SK-N-SH treated with all-trans-retinoic acid at 6 μM for 48 hours (cell line): Measurements from ENCODE around the gene TBC1D7.

Experiments
- ATAC-seq: fragments of 200-7000 bp; cut with Tn5 transposase; 3 replicates; pipeline ENCODE4 v1.9.1; 2020; ENCODE audit warnings: mild to moderate bottlenecking, moderate library complexity
- ARNTL ChIP-seq: fragments of 450-650 bp; formaldehyde crosslinking; IDR thresholded peaks from 2 replicates; pipeline ENCODE4 v1.5.0; 2020; ENCODE audit warnings: low read depth, mild to moderate bottlenecking, moderate library complexity, borderline replicate concordance
- BACH2 ChIP-seq: fragments of 250-450 bp; sonication (Bioruptor Pico); IDR thresholded peaks from 2 replicates; pipeline ENCODE4 v1.9.0; 2021; ENCODE audit warnings: mild to moderate bottlenecking, borderline replicate concordance
- CREB5 ChIP-seq: fragments of 250-450 bp; sonication (Bioruptor Pico); IDR thresholded peaks from 2 replicates; pipeline ENCODE4 v1.5.1; 2020; ENCODE audit warnings: low read depth, mild to moderate bottlenecking, moderate library complexity
- CSDC2 ChIP-seq: fragments of 250-450 bp; sonication (Bioruptor Pico); IDR thresholded peaks from 2 replicates; pipeline ENCODE4 v1.5.0; 2020; ENCODE audit warnings: mild to moderate bottlenecking, moderate library complexity
- CSRNP3 ChIP-seq: fragments of 250-450 bp; sonication (Bioruptor Pico); IDR thresholded peaks from 2 replicates; pipeline ENCODE4 v1.5.1; 2021; ENCODE audit warnings: mild to moderate bottlenecking, moderate library complexity
- ESRRG ChIP-seq: fragments of 250-450 bp; sonication (Bioruptor Pico); IDR thresholded peaks from 2 replicates; pipeline ENCODE4 v1.6.1; 2021; ENCODE audit warnings: mild to moderate bottlenecking
- GLIS3 ChIP-seq: fragments of 250-450 bp; sonication (Bioruptor Pico); IDR thresholded peaks from 2 replicates; pipeline ENCODE4 v1.5.0; 2020; ENCODE audit warnings: mild to moderate bottlenecking, moderate library complexity
- ISL1 ChIP-seq: fragments of 250-450 bp; sonication (Bioruptor Pico); IDR thresholded peaks from 2 replicates; pipeline ENCODE4 v2.1.2; 2022; ENCODE audit warnings: mild to moderate bottlenecking, moderate library complexity
- OSR1 ChIP-seq: fragments of 250-450 bp; sonication (Bioruptor Pico); IDR thresholded peaks from 2 replicates; pipeline ENCODE4 v1.8.0; 2022; ENCODE audit warnings: moderate library complexity, mild to moderate bottlenecking, inconsistent platforms
- PATZ1 ChIP-seq: fragments of 250-450 bp; sonication (Bioruptor Pico); IDR thresholded peaks from 2 replicates; pipeline ENCODE4 v1.8.0; 2020; ENCODE audit warnings: mild to moderate bottlenecking, moderate library complexity, borderline replicate concordance
- POU6F1 ChIP-seq: fragments of 250-450 bp; sonication (Bioruptor Pico); IDR thresholded peaks from 2 replicates; pipeline ENCODE4 v1.8.0; 2021; ENCODE audit warnings: low read depth, mild to moderate bottlenecking, moderate library complexity, borderline replicate concordance
- PPARA ChIP-seq: fragments of 250-450 bp; sonication (Bioruptor Pico); IDR thresholded peaks from 2 replicates; pipeline ENCODE4 v1.5.0; 2020; ENCODE audit warnings: mild to moderate bottlenecking, borderline replicate concordance
- RARB ChIP-seq: fragments of 250-450 bp; sonication (Bioruptor Pico); IDR thresholded peaks from 2 replicates; pipeline ENCODE4 v1.8.0; 2021; ENCODE audit warnings: mild to moderate bottlenecking, moderate library complexity
- SNAI2 ChIP-seq: fragments of 250-450 bp; sonication (Bioruptor Pico); IDR thresholded peaks from 2 replicates; pipeline ENCODE4 v1.5.0; 2020; ENCODE audit warnings: mild to moderate bottlenecking, moderate library complexity
- TCF4 ChIP-seq: fragments of 250-450 bp; sonication (Bioruptor Pico); IDR thresholded peaks from 2 replicates; pipeline ENCODE4 v1.8.0; 2021; ENCODE audit warnings: mild to moderate bottlenecking, moderate library complexity, borderline replicate concordance
- TOX ChIP-seq: fragments of 250-450 bp; sonication (Bioruptor Pico); IDR thresholded peaks from 2 replicates; pipeline ENCODE4 v1.8.0; 2021; ENCODE audit warnings: mild to moderate bottlenecking, moderate library complexity, borderline replicate concordance
- ZFP3 ChIP-seq: fragments of 250-450 bp; sonication (Bioruptor Pico); IDR thresholded peaks from 2 replicates; pipeline ENCODE4 v1.5.0; 2020; ENCODE audit warnings: mild to moderate bottlenecking, moderate library complexity
- ZFP30 ChIP-seq: fragments of 450-650 bp; formaldehyde crosslinking; IDR thresholded peaks from 2 replicates; pipeline ENCODE4 v1.5.0; 2022; ENCODE audit warnings: mild to moderate bottlenecking, moderate library complexity
- ZNF565 ChIP-seq: fragments of 450-650 bp; formaldehyde crosslinking; conservative IDR thresholded peaks from 2 replicates; pipeline ENCODE4 v1.5.0; 2020; ENCODE audit warnings: low read depth, mild to moderate bottlenecking, moderate library complexity
- ZNF70 ChIP-seq: fragments of 450-650 bp; formaldehyde crosslinking; IDR thresholded peaks from 2 replicates; pipeline ENCODE4 v1.5.0; 2020; ENCODE audit warnings: mild to moderate bottlenecking, moderate library complexity
- ZNF8 ChIP-seq: fragments of 450-650 bp; formaldehyde crosslinking; IDR thresholded peaks from 2 replicates; pipeline ENCODE4 v1.5.0; 2020; ENCODE audit warnings: mild to moderate bottlenecking, moderate library complexity

Gene TBC1D7

GRCh38 chr6:13299918-13300317, 28.4 kb downstream of the TBC1D7 start:
- TF ChIP-seq ESRRG (CRISPR knock-in tag): no peak
- TF ChIP-seq PPARA (CRISPR knock-in tag): no peak
- TF ChIP-seq TOX (CRISPR knock-in tag): no peak
- TF ChIP-seq CSRNP3: no peak
- no peak for TF ChIP-seq ISL1 (CRISPR knock-in tag)
- no peak for TF ChIP-seq ARNTL
- TF ChIP-seq GLIS3 (CRISPR knock-in tag): no peak
- no peak for TF ChIP-seq OSR1
- no peak for TF ChIP-seq BACH2
- TF ChIP-seq ZNF565: no peak
- TF ChIP-seq ZNF8 (CRISPR knock-in tag): no peak
- TF ChIP-seq CREB5 (CRISPR knock-in tag): no peak
- TF ChIP-seq TCF4: no peak
- no peak for TF ChIP-seq RARB (CRISPR knock-in tag)
- no peak for TF ChIP-seq ZFP3 (CRISPR knock-in tag)
- no peak for TF ChIP-seq CSDC2
- no peak for TF ChIP-seq POU6F1 (CRISPR knock-in tag)
- TF ChIP-seq ZFP30 (CRISPR knock-in tag): no peak
- ATAC-seq: no peak

- TF ChIP-seq SNAI2 (CRISPR knock-in tag) (no peak), CSDC2 (no peak), ZNF70 (no peak), GLIS3 (CRISPR knock-in tag) (no peak), ARNTL (no peak), BACH2 (no peak), OSR1 (no peak), ISL1 (CRISPR knock-in tag) (no peak), POU6F1 (CRISPR knock-in tag) (no peak), CREB5 (CRISPR knock-in tag) (no peak)
- TF ChIP-seq, all 23 proteins: peak for 0
- no peak for ATAC-seq
Observed at GRCh38 chr6:13299403-13299821, 28.9 kb downstream of the TBC1D7 start.

GRCh38 chr6:13298446-13298845, 29.9 kb downstream of the TBC1D7 start:
- ATAC-seq: no peak
- no peak for TF ChIP-seq TCF4
- TF ChIP-seq SNAI2 (CRISPR knock-in tag): no peak
- no peak for TF ChIP-seq PATZ1 (CRISPR knock-in tag)

GRCh38 chr6:13297391-13297790, 30.9 kb downstream of the TBC1D7 start:
- no peak for ATAC-seq
- no peak for TF ChIP-seq ZNF565
- TF ChIP-seq ISL1 (CRISPR knock-in tag): no peak
- TF ChIP-seq ZNF70: no peak
- TF ChIP-seq ARNTL: no peak
- no peak for TF ChIP-seq TCF4
- TF ChIP-seq OSR1: no peak
- no peak for TF ChIP-seq SNAI2 (CRISPR knock-in tag)
- TF ChIP-seq CREB5 (CRISPR knock-in tag): no peak
- no peak for TF ChIP-seq CSRNP3
- TF ChIP-seq, all 23 proteins: peak for 0
